GM12878 (cell line): Measurements from ENCODE around the gene MTA3. TPM values are rescaled to one million over a fixed set of nuclear protein-coding genes. Genes with fewer than 3 reads are reported as not detected.

ENCODE experiments used
- ATAC-seq: fragments of 200-7000 bp; cut with Tn5 transposase; 3 replicates; pipeline ENCODE4 v1.9.1; 2020; ENCODE audit warnings: mild to moderate bottlenecking, moderate library complexity
- BruUV-seq: library from RNA; stranded (reverse); fragments of 400-500 nt; replicated peaks from 2 replicates; lab custom pipeline; 2021; lab: Mats Ljungman, UMichigan
- CTCF ChIA-PET: fragments of 300-600 bp; sonication (Branson Sonifier 250); formaldehyde crosslinking; extraction: SDS; loops from one replicate; lab custom pipeline; 2021; ENCODE audit warnings: inconsistent platforms; lab: Yijun Ruan, JAX
- POLR2A ChIA-PET: fragments of 350-600 bp; formaldehyde crosslinking; extraction: SDS; loops from one replicate; lab custom pipeline; 2021; ENCODE audit warnings: inconsistent platforms; lab: Charles Lee
- RAD21 ChIA-PET: fragments of 300-600 bp; sonication (Branson Sonifier 250); formaldehyde crosslinking; loops from one replicate; lab custom pipeline; 2023; ENCODE audit warnings: antibody characterized with exemption; ENCODE audit not compliant: unreplicated experiment; lab: Charles Lee
- SMC1A ChIA-PET: fragments of 300-600 bp; sonication (Branson Sonifier 250); formaldehyde crosslinking; loops from one replicate; lab custom pipeline; 2023; ENCODE audit not compliant: unreplicated experiment, uncharacterized antibody; lab: Charles Lee
- DNase-seq: peaks from one replicate; pipeline ENCODE4 v3.0.0-alpha.2; 2011; ENCODE audit warnings: low read depth, low spot score
- FAIRE-seq: peaks from 3 replicates; lab custom pipeline; 2011; peaks lifted over from hg19 to GRCh38; lab: Jason Lieb, UNC
- H2AFZ ChIP-seq: 2 replicates; pipeline ENCODE4 v1.6.0; 2011; ENCODE audit warnings: low read depth, low read length, control low read depth; ENCODE audit not compliant: control insufficient read depth
- H3K27ac ChIP-seq: 2 replicates; pipeline ENCODE4 v1.5.1; 2011; ENCODE audit warnings: control low read depth; ENCODE audit not compliant: control insufficient read depth, insufficient read depth
- H3K27me3 ChIP-seq, 2 experiments: replicated peaks in 1 of 2; 2 replicates each; pipeline versions ENCODE4 v1.6.0 to v1.6.1; 2011; ENCODE audit warnings: low read length in 1 of 2; ENCODE audit not compliant: control insufficient read depth in 2 of 2, insufficient read depth in 2 of 2
- H3K36me3 ChIP-seq, 2 experiments: 2 replicates each; pipeline ENCODE4 v1.5.1; 2011; ENCODE audit warnings: low read length in 1 of 2; ENCODE audit not compliant: control insufficient read depth in 2 of 2, insufficient read depth in 2 of 2
- H3K4me1 ChIP-seq: 2 replicates; pipeline ENCODE4 v1.6.1; 2011; ENCODE audit warnings: mild to moderate bottlenecking, low read length, moderate library complexity, mixed read lengths; ENCODE audit not compliant: control insufficient read depth, insufficient read depth
- H3K4me2 ChIP-seq: 2 replicates; pipeline ENCODE4 v1.6.0; 2011; ENCODE audit warnings: control low read depth; ENCODE audit not compliant: control insufficient read depth, insufficient read depth
- H3K4me3 ChIP-seq: fragments of 200-600 bp; sonication (generic); 2 replicates; pipeline ENCODE4 v1.5.1; 2016
- H3K79me2 ChIP-seq: 2 replicates; pipeline ENCODE4 v1.6.0; 2011; ENCODE audit warnings: low read length; ENCODE audit not compliant: control insufficient read depth, insufficient read depth
- H3K9ac ChIP-seq: 2 replicates; pipeline ENCODE4 v1.8.0; 2011; ENCODE audit warnings: low read length, control low read depth, mixed read lengths; ENCODE audit not compliant: control insufficient read depth, insufficient read depth
- H3K9me3 ChIP-seq: replicated peaks from 3 replicates; pipeline ENCODE4 v1.5.1; 2011; ENCODE audit warnings: mild to moderate bottlenecking, low read length; ENCODE audit not compliant: control insufficient read depth, insufficient read depth
- H4K20me1 ChIP-seq: 2 replicates; pipeline ENCODE4 v1.6.0; 2011; ENCODE audit not compliant: control insufficient read depth, insufficient read depth
- BMI1 ChIP-seq: fragments of 450-650 bp; IDR thresholded peaks from 2 replicates; pipeline ENCODE4 v1.6.1; 2016; ENCODE audit warnings: mild to moderate bottlenecking, moderate library complexity, borderline replicate concordance
- CBFB ChIP-seq: IDR thresholded peaks from 2 replicates; pipeline ENCODE4 v1.6.1; 2016; ENCODE audit warnings: antibody characterized with exemption, low read depth
- CREM ChIP-seq: IDR thresholded peaks from 2 replicates; pipeline ENCODE4 v1.6.1; 2014; ENCODE audit warnings: antibody characterized with exemption, low read depth
- DPF2 ChIP-seq: fragments of 450-650 bp; IDR thresholded peaks from 2 replicates; pipeline ENCODE4 v1.6.1; 2017; ENCODE audit warnings: mild to moderate bottlenecking
- EZH2 ChIP-seq: IDR thresholded peaks from 2 replicates; pipeline ENCODE4 v1.6.1; 2012; ENCODE audit warnings: low read depth, mild to moderate bottlenecking, control low read depth, inconsistent platforms, low read length, borderline replicate concordance; ENCODE audit not compliant: control insufficient read depth
- FOXK2 ChIP-seq: fragments of 450-650 bp; IDR thresholded peaks from 2 replicates; pipeline ENCODE4 v1.6.1; 2017; ENCODE audit warnings: mild to moderate bottlenecking, moderate library complexity
- MEF2B ChIP-seq: fragments of 450-650 bp; IDR thresholded peaks from 2 replicates; pipeline ENCODE4 v1.6.1; 2018; ENCODE audit warnings: mild to moderate bottlenecking, moderate library complexity; ENCODE audit not compliant: partially characterized antibody, poor library complexity, severe bottlenecking
- MTA2 ChIP-seq: fragments of 450-650 bp; IDR thresholded peaks from 2 replicates; pipeline ENCODE4 v1.6.1; 2016; ENCODE audit warnings: low read depth, mild to moderate bottlenecking, moderate library complexity
- NBN ChIP-seq: fragments of 450-650 bp; IDR thresholded peaks from 2 replicates; pipeline ENCODE4 v1.6.1; 2016
- NFIC ChIP-seq: IDR thresholded peaks from 2 replicates; pipeline ENCODE4 v1.6.1; 2012; ENCODE audit warnings: low read depth, mild to moderate bottlenecking, inconsistent platforms, low read length, moderate library complexity
- NR2C1 ChIP-seq: fragments of 450-650 bp; IDR thresholded peaks from 2 replicates; pipeline ENCODE4 v1.6.1; 2017; ENCODE audit warnings: antibody characterized with exemption, mild to moderate bottlenecking, moderate library complexity
- NR2C2 ChIP-seq: IDR thresholded peaks from 2 replicates; pipeline ENCODE4 v1.6.1; 2011; ENCODE audit warnings: borderline replicate concordance, low read depth; ENCODE audit not compliant: control insufficient read depth, insufficient read length
- PAX5 ChIP-seq: IDR thresholded peaks from 2 replicates; pipeline ENCODE4 v1.6.1; 2011; ENCODE audit warnings: low read depth, low read length, borderline replicate concordance
- PML ChIP-seq: IDR thresholded peaks from 2 replicates; pipeline ENCODE4 v1.6.1; 2012; ENCODE audit warnings: low read length, inconsistent platforms
- RELA ChIP-seq: fragments of 450-650 bp; IDR thresholded peaks from 2 replicates; pipeline ENCODE4 v1.8.0; 2014; ENCODE audit warnings: borderline replicate concordance; ENCODE audit not compliant: partially characterized antibody
- SKIL ChIP-seq: fragments of 450-650 bp; IDR thresholded peaks from 2 replicates; pipeline ENCODE4 v1.6.1; 2017; ENCODE audit warnings: mild to moderate bottlenecking, low read depth, inconsistent platforms; ENCODE audit not compliant: poor library complexity, severe bottlenecking
- SMC3 ChIP-seq: IDR thresholded peaks from 2 replicates; pipeline ENCODE4 v1.6.1; 2011; ENCODE audit warnings: low read length, improper control_type of control experiment, borderline replicate concordance
- YBX1 ChIP-seq: fragments of 450-650 bp; IDR thresholded peaks from 2 replicates; pipeline ENCODE4 v1.6.1; 2016; ENCODE audit warnings: antibody characterized with exemption
- ZNF207 ChIP-seq: fragments of 450-650 bp; IDR thresholded peaks from 2 replicates; pipeline ENCODE4 v1.6.1; 2014; ENCODE audit warnings: antibody characterized with exemption, mild to moderate bottlenecking, borderline replicate concordance
- WGBS: methylation state at CpG from one replicate; pipeline ENCODE4 v1.1.6; 2016; ENCODE audit warnings: low lambda C conversion rate; ENCODE audit not compliant: insufficient replicate concordance, insufficient coverage; ENCODE audit errors: missing lambda C conversion rate; 5-methylcytosine and 5-hydroxymethylcytosine counted together
- in situ Hi-C: fragments of 300-500 bp; cut with MboI; formaldehyde crosslinking; loops from 9 replicates; pipeline ENCODE4 v1.14.3; 2018; ENCODE audit warnings: mixed read lengths
- intact Hi-C: fragments of 100-400 bp; cut with micrococcal nuclease; formaldehyde crosslinking; loops from one replicate; pipeline ENCODE4 v1.14.2; 2022; ENCODE audit not compliant: unreplicated experiment
- polyA plus RNA-seq, 11 experiments: library from polyadenylated mRNA; depleted of rRNA in 4 of 11; unstranded in 6 of 11; stranded (reverse) in 5 of 11; fragments of >200 nt; fragmentation: Nextera tagmentation in 4 of 11; fragmentation: Illumina TruSeq in 1 of 11; extraction: Ambion mirVana in 4 of 11; extraction: Trizol in 1 of 11; gene quantifications; 1 replicate in 1 of 11; 2 replicates in 10 of 11; pipeline versions ENCODE4 v1.2.1 to v1.2.3, GENCODE V29; 2011 to 2016; ENCODE audit warnings: inconsistent platforms in 2 of 11, missing spikeins in 2 of 11, low read depth in 1 of 11
- total RNA-seq, 4 experiments: library from RNA; depleted of rRNA in 3 of 4; stranded (reverse); fragments of >200 nt in 3 of 4; fragmentation: Illumina TruSeq in 1 of 4; extraction: Trizol in 1 of 4; gene quantifications; 2 replicates each; pipeline versions ENCODE4 v1.2.1 to v1.2.3, GENCODE V29; 2013 to 2021
- TF ChIP-seq, protein P1 (sequence below): fragments of 450-650 bp; IDR thresholded peaks from 2 replicates; pipeline ENCODE4 v1.6.1; 2017; ENCODE audit warnings: mild to moderate bottlenecking, moderate library complexity

The MTA3 gene
- total and polyA plus RNA-seq, 10 of the 15 experiments (the other 5 are each of a cell fraction or from before 2014, with no cell fraction given), result 17.6 to 45.5 (median 26.5) TPM

DNA sequence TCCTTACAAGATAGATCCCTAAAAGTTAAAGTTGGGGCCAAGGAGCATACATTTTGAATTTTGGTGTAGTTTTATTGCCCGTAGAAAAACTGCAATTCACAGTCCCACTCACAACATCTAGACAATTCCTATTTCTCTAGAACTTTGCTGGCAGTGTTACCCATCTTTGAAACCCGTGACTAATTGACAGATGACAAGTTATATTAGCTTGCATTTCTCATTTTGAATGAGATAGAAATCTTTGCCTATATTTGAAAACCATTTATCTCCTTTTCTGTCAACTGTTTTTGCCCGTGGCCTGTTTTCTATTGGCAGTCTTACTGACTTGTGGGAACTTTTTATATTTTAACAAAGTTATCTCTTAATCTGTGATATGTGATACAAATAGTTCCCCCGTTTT lies 145.5 kb downstream of the MTA3 start:
- in situ Hi-C loops, result no loop called here
- ATAC-seq, result no peak
- H3K27me3 ChIP-seq, result no peaks in the 10 kb centered on the region
- no peak overlapping the region for H3K4me3 ChIP-seq
- H3K4me2 ChIP-seq, result no peak overlapping the region
- CTCF ChIA-PET, result no interaction called here
- H3K4me1 ChIP-seq, result no peaks in the 10 kb centered on the region
- DNase-seq, result no peak
- no TSS peak for BruUV-seq
- H3K36me3 ChIP-seq, result peaks cover 0 to 3% of the 10 kb centered on the region in 2 experiments; a peak in 1 of 4 replicates
- no peak overlapping the region for H3K27ac ChIP-seq
- SMC1A ChIA-PET, result interaction anchor here (1.1 to 2.2 kb wide), 3 partner anchors 8 to 24 kb away, joined by 3 to 13 read pairs (median 3); no protein-coding TSS in a partner anchor
- 61% methylated on average over 4 of the region's 4 CpGs for WGBS
- POLR2A ChIA-PET, result no interaction called here
- RAD21 ChIA-PET, result interaction anchor here (1.3 kb wide), 1 partner anchor 81 kb away, joined by 3 read pairs; no protein-coding TSS in a partner anchor
- no peaks in the 10 kb centered on the region for H3K9me3 ChIP-seq
- H4K20me1 ChIP-seq, result no peaks in the 10 kb centered on the region
- intact Hi-C loops, result no loop called here
- FAIRE-seq, result no peak
- H3K79me2 ChIP-seq, result no peaks in the 10 kb centered on the region
- H2AFZ ChIP-seq, result no peak overlapping the region
- TF ChIP-seq PAX5 (no peak), DPF2 (no peak), PML (no peak), CREM (no peak), NR2C2 (no peak), YBX1 (no peak), BMI1 (no peak), SMC3 (no peak), CBFB (no peak), SKIL (no peak), NR2C1 (no peak), NBN (no peak), ZNF207 (no peak), NFIC (no peak), EZH2 (no peak), MEF2B (no peak), MTA2 (no peak), RELA (no peak), FOXK2 (no peak)
- TF ChIP-seq, protein P1, sequence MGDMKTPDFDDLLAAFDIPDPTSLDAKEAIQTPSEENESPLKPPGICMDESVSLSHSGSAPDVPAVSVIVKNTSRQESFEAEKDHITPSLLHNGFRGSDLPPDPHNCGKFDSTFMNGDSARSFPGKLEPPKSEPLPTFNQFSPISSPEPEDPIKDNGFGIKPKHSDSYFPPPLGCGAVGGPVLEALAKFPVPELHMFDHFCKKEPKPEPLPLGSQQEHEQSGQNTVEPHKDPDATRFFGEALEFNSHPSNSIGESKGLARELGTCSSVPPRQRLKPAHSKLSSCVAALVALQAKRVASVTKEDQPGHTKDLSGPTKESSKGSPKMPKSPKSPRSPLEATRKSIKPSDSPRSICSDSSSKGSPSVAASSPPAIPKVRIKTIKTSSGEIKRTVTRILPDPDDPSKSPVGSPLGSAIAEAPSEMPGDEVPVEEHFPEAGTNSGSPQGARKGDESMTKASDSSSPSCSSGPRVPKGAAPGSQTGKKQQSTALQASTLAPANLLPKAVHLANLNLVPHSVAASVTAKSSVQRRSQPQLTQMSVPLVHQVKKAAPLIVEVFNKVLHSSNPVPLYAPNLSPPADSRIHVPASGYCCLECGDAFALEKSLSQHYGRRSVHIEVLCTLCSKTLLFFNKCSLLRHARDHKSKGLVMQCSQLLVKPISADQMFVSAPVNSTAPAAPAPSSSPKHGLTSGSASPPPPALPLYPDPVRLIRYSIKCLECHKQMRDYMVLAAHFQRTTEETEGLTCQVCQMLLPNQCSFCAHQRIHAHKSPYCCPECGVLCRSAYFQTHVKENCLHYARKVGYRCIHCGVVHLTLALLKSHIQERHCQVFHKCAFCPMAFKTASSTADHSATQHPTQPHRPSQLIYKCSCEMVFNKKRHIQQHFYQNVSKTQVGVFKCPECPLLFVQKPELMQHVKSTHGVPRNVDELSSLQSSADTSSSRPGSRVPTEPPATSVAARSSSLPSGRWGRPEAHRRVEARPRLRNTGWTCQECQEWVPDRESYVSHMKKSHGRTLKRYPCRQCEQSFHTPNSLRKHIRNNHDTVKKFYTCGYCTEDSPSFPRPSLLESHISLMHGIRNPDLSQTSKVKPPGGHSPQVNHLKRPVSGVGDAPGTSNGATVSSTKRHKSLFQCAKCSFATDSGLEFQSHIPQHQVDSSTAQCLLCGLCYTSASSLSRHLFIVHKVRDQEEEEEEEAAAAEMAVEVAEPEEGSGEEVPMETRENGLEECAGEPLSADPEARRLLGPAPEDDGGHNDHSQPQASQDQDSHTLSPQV, result no peak
- H3K9ac ChIP-seq, result no peak overlapping the region
